OCI-LY7 (cell line): ENCODE measurements around the gene TBXA2R. TPM values are rescaled to one million over a fixed set of nuclear protein-coding genes. Genes with fewer than 3 reads are reported as not detected.

ENCODE experiments used
- BruUV-seq: library from RNA; stranded (reverse); fragments of 400-500 nt; replicated peaks from 2 replicates; lab custom pipeline; 2021; lab: Mats Ljungman, UMichigan
- CTCF ChIA-PET: fragments of 300-600 bp; sonication (Branson Sonifier 250); formaldehyde crosslinking; loops from one replicate; lab custom pipeline; 2022; ENCODE audit warnings: antibody characterized with exemption; ENCODE audit not compliant: unreplicated experiment; lab: Charles Lee
- POLR2A ChIA-PET: fragments of 300-600 bp; sonication (Branson Sonifier 250); formaldehyde crosslinking; loops from one replicate; lab custom pipeline; 2022; ENCODE audit warnings: antibody characterized with exemption; lab: Charles Lee
- DNase-seq: peaks from one replicate; pipeline ENCODE4 v3.0.0-alpha.2; 2015; ENCODE audit warnings: low spot score
- H2AFZ ChIP-seq: fragments of 200-600 bp; sonication (generic), shearing (Covaris generic); 2 replicates; pipeline ENCODE4 v1.6.1; 2014; ENCODE audit warnings: mild to moderate bottlenecking, antibody characterized with exemption, low read length, moderate library complexity
- H3K27ac ChIP-seq: fragments of 200-600 bp; sonication (generic); 2 replicates; pipeline ENCODE4 v1.5.1; 2014; ENCODE audit warnings: mixed run types, low read depth, mild to moderate bottlenecking, moderate library complexity, low read length, inconsistent platforms; ENCODE audit not compliant: poor library complexity, severe bottlenecking
- H3K36me3 ChIP-seq: fragments of 200-600 bp; sonication (generic); 2 replicates; pipeline ENCODE4 v1.6.1; 2014; ENCODE audit warnings: mild to moderate bottlenecking, antibody characterized with exemption, low read length, moderate library complexity, mixed read lengths; ENCODE audit not compliant: insufficient read depth
- H3K4me1 ChIP-seq: fragments of 200-600 bp; sonication (generic); 2 replicates; pipeline ENCODE4 v1.5.1; 2014; ENCODE audit warnings: mild to moderate bottlenecking, low read length; ENCODE audit not compliant: insufficient read depth, poor library complexity, severe bottlenecking
- H3K4me2 ChIP-seq: fragments of 200-600 bp; sonication (generic); 2 replicates; pipeline ENCODE4 v1.6.1; 2014; ENCODE audit warnings: mild to moderate bottlenecking, low read length
- H3K4me3 ChIP-seq: fragments of 200-600 bp; sonication (generic); 2 replicates; pipeline ENCODE4 v1.5.1; 2014; ENCODE audit warnings: mild to moderate bottlenecking, low read depth, low read length; ENCODE audit not compliant: poor library complexity, severe bottlenecking
- H3K79me2 ChIP-seq: fragments of 200-600 bp; sonication (generic); 2 replicates; pipeline ENCODE4 v1.6.1; 2016; ENCODE audit warnings: low read depth, mild to moderate bottlenecking, low read length, moderate library complexity, mixed read lengths; ENCODE audit not compliant: insufficient read depth
- H3K9me2 ChIP-seq: fragments of 200-600 bp; sonication (generic); 2 replicates; pipeline ENCODE4 v1.6.1; 2016; ENCODE audit warnings: mild to moderate bottlenecking, low read length, mixed read lengths; ENCODE audit not compliant: insufficient read depth
- H3K9me3 ChIP-seq: fragments of 200-600 bp; sonication (generic); 2 replicates; pipeline ENCODE4 v1.6.1; 2014; ENCODE audit warnings: mild to moderate bottlenecking, mixed run types, low read length, mixed read lengths
- H4K20me1 ChIP-seq: fragments of 200-600 bp; sonication (generic); 2 replicates; pipeline ENCODE4 v1.6.1; 2014; ENCODE audit warnings: mild to moderate bottlenecking, antibody characterized with exemption, low read length, moderate library complexity, mixed read lengths; ENCODE audit not compliant: insufficient read depth
- EZH2phosphoT487 ChIP-seq: fragments of 200-600 bp; sonication (generic); IDR thresholded peaks from 2 replicates; pipeline ENCODE4 v1.6.1; 2018; ENCODE audit warnings: low read depth, borderline replicate concordance, mild to moderate bottlenecking, mixed run types, antibody characterized with exemption, low read length, moderate library complexity, mixed read lengths
- intact Hi-C: fragments of 100-400 bp; cut with micrococcal nuclease; formaldehyde crosslinking; loops from one replicate; pipeline ENCODE4 v1.10.0; 2022; ENCODE audit not compliant: unreplicated experiment
- total RNA-seq, 2 experiments: library from RNA; depleted of rRNA in 1 of 2; stranded (reverse); fragments of >200 nt in 1 of 2; shearing (Covaris generic) in 1 of 2; gene quantifications; 2 replicates each; pipeline ENCODE4 v1.2.3, GENCODE V29; 2014 to 2022
- TF ChIP-seq, protein P1 (sequence below): fragments of 200-600 bp; sonication (generic); conservative IDR thresholded peaks from 2 replicates; pipeline ENCODE4 v1.5.1; 2014; ENCODE audit warnings: mild to moderate bottlenecking, antibody characterized with exemption, low read length, moderate library complexity, mixed read lengths

The TBXA2R gene
- total RNA-seq, 2 experiments from 2014 or later: not detected

DNA sequence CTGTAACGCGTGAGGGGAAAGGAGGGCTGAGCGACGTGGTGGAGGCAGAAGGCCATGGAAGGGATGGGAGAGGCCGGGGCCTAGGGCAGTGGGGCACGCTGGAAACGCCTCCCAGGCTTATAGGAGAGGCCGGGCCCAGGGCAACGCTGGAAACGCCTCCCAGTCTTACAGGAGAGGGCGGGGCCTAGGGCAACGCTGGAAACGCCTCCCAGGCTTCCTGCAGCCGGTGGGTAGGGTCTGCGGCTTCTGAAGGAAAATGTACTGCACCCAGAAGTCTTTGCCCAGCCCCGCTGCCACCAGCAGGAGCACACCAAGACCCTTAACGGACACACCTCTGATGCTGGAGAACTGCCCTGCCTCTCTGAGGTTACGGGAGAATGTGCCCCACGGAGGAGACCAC is 10.8 kb upstream of the TBXA2R start:
- CTCF ChIA-PET: interaction anchor here (0.6 kb wide), 1 partner anchor 342 kb away, joined by 11 read pairs; no protein-coding TSS in a partner anchor
- Histone ChIP-seq H3K9me3 (no peaks in the 10 kb centered on the region), H3K79me2 (no peaks in the 10 kb centered on the region), H3K9me2 (no peaks in the 10 kb centered on the region), H3K4me1 (no peaks in the 10 kb centered on the region), H3K4me2 (no peak overlapping the region), H3K36me3 (peaks cover 36% of the 10 kb centered on the region), H2AFZ (no peak overlapping the region), H3K27ac (no peak overlapping the region), H4K20me1 (no peaks in the 10 kb centered on the region), H3K4me3 (no peak overlapping the region)
- no peak for TF ChIP-seq EZH2phosphoT487
- TF ChIP-seq, protein P1, sequence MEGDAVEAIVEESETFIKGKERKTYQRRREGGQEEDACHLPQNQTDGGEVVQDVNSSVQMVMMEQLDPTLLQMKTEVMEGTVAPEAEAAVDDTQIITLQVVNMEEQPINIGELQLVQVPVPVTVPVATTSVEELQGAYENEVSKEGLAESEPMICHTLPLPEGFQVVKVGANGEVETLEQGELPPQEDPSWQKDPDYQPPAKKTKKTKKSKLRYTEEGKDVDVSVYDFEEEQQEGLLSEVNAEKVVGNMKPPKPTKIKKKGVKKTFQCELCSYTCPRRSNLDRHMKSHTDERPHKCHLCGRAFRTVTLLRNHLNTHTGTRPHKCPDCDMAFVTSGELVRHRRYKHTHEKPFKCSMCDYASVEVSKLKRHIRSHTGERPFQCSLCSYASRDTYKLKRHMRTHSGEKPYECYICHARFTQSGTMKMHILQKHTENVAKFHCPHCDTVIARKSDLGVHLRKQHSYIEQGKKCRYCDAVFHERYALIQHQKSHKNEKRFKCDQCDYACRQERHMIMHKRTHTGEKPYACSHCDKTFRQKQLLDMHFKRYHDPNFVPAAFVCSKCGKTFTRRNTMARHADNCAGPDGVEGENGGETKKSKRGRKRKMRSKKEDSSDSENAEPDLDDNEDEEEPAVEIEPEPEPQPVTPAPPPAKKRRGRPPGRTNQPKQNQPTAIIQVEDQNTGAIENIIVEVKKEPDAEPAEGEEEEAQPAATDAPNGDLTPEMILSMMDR: no peak
- no peak for DNase-seq
- POLR2A ChIA-PET: no interaction called here
- no TSS peak for BruUV-seq
- intact Hi-C loops: loop anchor here (5.0 kb wide), 1 partner anchor 70 kb away; no protein-coding TSS in a partner anchor

DNA sequence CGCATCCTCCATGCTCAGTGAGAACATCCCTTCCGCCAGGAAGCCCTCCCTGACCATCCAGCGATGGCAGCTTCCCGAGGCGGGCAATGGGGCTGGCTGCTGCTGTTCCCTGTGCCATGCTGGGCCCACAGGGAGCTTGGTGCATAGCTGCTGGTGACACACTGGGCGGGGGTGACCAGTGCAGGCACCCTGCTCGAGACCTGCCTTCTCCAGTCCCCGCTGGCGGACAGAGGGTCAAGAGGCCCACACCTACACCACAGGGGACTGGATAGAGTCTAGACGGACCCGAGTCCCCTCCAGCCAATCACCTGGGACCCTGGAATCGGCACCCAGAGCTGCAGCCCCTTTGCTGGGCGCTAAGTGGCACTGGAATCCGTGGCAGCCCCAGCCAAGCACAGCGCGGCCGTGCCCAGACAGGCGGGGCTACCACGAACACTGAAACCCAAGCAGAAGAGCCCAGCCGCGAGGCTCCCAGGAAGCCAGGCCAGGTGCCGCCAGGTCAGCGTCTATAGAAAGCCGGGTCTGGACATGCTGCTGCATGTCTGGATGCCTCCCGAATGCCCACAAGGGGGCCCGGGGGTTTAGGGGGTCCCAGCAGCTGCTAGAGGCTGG is 9.0 kb upstream of the TBXA2R start:
- H3K4me3 ChIP-seq: no peak overlapping the region
- H3K36me3 ChIP-seq: peaks cover 38% of the 10 kb centered on the region
- H3K4me1 ChIP-seq: no peaks in the 10 kb centered on the region
- no peaks in the 10 kb centered on the region for H3K9me2 ChIP-seq
- no TSS peak for BruUV-seq
- POLR2A ChIA-PET: no interaction called here
- H3K4me2 ChIP-seq: no peak overlapping the region
- DNase-seq: no peak
- no peak overlapping the region for H3K27ac ChIP-seq
- CTCF ChIA-PET: no interaction called here
- H3K9me3 ChIP-seq: no peaks in the 10 kb centered on the region
- intact Hi-C loops: loop anchor here (5.0 kb wide), 1 partner anchor 68 kb away; no protein-coding TSS in a partner anchor
- H2AFZ ChIP-seq: no peak overlapping the region
- no peaks in the 10 kb centered on the region for H3K79me2 ChIP-seq
- H4K20me1 ChIP-seq: no peaks in the 10 kb centered on the region
- TF ChIP-seq EZH2phosphoT487: no peak
- TF ChIP-seq, protein P1: no peak

- intact Hi-C loops: loop anchor here (5.0 kb wide), 1 partner anchor 68 kb away; no protein-coding TSS in a partner anchor
- CTCF ChIA-PET: no interaction called here
- H3K36me3 ChIP-seq: peaks cover 42% of the 10 kb centered on the region
Observed at GRCh38 chr19:3614858-3615505, 8.3 kb upstream of the TBXA2R start.

More at GRCh38 chr19:3614858-3615505, 8.3 kb upstream of the TBXA2R start:
- H2AFZ ChIP-seq: no peak overlapping the region
- H3K4me1 ChIP-seq: no peaks in the 10 kb centered on the region
- H3K9me3 ChIP-seq: no peaks in the 10 kb centered on the region
- H3K4me3 ChIP-seq: no peak overlapping the region
- no peak for DNase-seq
- no peak overlapping the region for H3K4me2 ChIP-seq
- TF ChIP-seq, protein P1: no peak
- TF ChIP-seq EZH2phosphoT487: no peak
- no peak overlapping the region for H3K27ac ChIP-seq
- BruUV-seq: no TSS peak
- no peaks in the 10 kb centered on the region for H4K20me1 ChIP-seq
- POLR2A ChIA-PET: no interaction called here
- H3K79me2 ChIP-seq: no peaks in the 10 kb centered on the region
- no peaks in the 10 kb centered on the region for H3K9me2 ChIP-seq
